T1000 (cell line): ENCODE results near the gene C6orf136.

ENCODE experiments used
- DNase-seq: peaks from one replicate; lab custom pipeline; 2025; ENCODE audit warnings: mixed read lengths; lab: John Stamatoyannopoulos, UW

Gene C6orf136

GRCh38 chr6:30646450-30647241 lies at the start of gene C6orf136:
C6orf136 (plus strand) TSS chr6:30647133; CDS start chr6:30647232, 99 bp downstream.
- DNase-seq = peak; percentile 87

DNA sequence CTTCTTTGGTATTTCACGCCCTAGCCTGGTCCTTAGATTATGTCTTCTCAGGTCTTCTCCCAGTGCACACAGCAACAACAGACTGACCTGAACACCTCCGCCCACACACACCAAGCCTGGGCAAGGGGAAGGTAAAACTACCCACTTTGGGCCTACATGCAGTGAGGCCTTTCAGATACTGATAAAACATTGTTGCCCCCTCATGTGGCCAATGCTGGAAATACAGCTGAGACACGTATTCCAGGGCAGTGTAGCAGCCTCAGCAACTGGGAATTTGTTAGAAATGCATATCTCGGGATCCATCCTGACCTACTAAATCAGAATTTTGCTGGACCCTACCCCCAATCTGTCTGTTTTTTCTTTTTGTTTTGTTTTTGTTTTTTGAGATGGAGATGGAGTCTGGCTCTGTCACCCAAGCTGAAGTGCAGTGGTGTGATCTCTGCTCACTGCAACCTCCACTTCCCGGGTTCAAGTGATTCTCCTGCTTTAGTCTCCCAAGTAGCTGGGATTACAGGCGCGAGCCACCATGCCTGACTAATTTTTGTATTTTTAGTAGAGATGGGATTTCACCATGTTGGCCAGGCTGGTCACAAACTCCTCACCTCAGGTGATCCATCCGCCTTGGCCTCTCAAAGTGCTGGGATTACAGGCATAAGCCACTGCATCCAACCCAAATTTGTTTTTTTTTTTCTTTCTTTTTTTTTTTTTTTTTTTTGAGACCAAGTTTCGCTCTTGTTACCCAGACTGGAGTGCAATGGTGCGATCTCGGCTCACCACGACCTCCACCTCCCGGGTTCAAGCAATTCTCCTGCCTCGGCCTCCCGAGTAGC lies 49.4 kb upstream of the C6orf136 start:
- DNase-seq = peak; percentile 65

DNA sequence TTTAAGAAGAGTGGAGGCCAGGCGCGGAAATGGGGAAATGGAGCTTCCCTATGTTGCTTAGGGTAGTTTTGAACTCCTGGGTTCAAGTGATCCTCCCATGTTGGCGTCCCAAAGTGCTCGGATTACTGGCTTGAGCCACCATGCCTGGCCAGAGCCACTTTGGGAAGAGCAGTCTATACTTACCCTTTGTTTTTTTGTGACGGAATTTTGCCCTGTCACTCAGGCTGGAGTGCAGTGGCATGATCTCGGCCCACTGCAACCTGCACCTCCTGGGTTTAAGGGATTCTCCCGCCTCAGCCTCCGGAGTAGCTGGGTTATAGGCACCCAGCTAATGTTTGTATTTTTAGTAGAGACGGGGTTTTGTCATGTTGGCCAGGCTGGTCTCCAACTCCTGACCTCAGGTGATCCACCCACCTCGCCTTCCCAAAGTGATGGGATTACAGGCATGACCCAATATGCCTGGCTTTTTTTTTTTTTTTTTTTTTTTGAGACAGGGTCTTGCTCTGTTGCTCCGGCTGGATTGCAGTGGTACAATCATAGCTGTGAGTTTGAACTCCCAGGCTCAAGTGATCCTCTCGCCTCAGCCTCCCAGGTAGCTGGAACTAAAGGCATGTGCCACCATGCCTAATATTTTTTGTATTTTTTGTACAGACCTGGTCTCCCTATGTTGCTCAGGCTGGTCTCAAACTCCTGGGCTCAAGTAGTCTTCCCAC lies 47.9 kb upstream of the C6orf136 start:
- DNase-seq = no peak

DNA sequence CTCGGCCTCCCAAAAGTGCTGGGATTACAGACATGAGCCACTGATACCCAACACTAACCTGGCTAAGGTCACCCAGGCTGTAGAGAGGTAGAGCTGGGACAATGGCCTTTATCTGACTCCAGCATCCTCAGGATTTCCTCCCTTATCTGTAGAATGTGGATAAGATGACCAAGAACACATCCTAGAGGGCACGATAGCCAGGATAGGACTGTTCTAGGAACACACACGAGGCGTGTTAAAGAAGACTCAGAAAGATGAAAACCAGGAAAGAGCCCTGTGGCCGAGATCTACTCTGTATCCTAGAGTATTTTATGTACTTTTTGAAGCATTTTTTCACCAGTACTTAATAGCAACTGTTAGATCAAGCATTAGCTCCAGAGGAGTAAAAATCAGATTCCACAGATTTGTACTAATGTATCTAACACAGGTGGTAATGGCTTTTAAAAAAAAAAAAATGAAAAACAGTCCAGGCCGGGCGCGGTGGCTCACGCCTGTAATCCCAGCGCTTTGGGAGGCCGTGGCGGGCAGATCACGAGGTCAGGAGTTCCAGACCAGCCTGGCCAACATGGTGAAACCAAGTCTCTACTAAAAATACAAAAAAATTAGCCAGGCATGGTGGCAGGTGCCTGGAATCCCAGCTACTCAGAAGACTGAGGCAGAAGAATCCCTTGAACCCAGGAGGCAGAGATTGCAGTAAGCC lies 47.2 kb upstream of the C6orf136 start:
- no peak for DNase-seq

GRCh38 chr6:30600451-30600961 lies 46.4 kb upstream of the C6orf136 start:
- no peak for DNase-seq

- DNase-seq = no peak
These were observed 45.5 kb upstream of the C6orf136 start for GRCh38 chr6:30601436-30601814.

DNA sequence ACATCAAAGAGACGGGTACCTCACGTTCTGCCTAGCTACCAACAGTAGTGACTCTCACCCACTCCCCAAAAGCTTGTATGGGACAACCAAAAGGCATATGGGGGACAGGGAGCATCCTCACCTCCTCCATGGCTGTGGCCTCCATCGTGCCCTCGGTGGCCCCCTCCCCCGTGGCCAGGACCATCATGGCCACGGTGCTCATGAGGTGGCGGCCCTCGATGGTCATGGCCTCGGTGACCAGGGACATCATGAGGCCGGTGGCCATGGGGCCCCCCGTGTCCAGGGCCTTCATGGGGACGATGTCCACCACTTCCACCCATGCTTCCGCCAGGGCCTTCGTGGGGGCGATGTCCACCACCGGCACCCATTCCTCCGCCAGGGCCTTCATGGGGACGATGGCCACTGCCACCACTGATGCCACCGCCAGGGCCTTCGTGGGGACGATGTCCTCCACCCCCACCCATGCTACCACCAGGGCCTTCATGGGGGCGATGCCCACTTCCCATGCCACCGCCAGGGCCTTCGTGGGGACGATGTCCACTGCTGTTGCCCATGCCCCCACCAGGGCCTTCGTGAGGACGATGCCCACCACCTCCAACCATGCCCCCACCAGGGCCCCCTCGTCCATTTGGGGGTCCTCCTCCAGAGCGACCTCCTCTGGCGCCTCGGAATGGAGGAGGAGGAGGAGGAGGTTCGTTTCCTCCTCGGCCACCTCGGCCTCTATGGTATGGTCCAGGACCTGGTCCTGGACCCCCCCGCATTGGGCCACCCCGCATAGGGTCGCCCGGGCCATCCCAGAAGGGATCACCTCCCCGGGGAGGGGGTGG lies 44.9 kb upstream of the C6orf136 start:
- DNase-seq = no peak

DNA sequence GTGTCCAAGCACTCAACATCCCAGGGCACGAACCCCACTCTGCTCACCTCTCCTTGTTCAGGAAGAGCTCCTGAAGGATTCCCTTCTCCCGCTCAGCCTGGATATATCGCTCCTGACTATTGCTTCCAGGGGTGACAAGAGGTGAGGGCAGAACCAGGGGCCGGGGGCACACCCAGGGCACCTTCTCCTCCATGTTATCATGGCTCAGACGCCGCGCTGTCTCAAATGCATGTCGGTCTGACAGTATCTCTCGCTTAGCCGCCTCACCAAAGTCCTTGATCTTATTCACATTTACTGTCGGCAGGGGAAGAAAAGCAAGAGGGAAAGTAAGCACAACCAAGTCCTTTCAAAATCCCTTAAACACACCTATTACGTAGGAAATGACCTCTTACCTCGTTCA lies 43.0 kb upstream of the C6orf136 start:
- no peak for DNase-seq

GRCh38 chr6:30610065-30610464 lies 36.9 kb upstream of the C6orf136 start:
- no peak for DNase-seq

- DNase-seq = no peak
These were observed 35.6 kb upstream of the C6orf136 start for GRCh38 chr6:30611150-30611855.

GRCh38 chr6:30611856-30612194 lies 35.1 kb upstream of the C6orf136 start:
- no peak for DNase-seq

DNA sequence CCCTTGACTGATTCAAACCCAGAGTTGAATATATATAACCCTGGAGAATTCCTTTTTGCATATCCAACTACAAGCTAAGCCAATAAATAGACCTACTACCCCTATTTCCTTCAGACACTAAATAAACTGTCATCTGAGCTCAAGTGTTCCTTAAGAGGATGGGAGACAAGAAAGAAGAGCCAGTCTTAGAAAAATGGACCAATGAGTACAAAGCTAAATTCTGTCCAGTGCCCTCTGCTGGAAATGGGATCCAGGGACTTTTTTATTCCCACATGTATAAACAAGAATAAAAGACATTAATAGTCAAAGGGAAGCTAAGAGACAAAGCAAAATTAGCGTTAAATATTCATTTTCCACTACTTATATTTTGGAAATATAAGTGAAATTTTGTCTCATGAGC lies 34.7 kb upstream of the C6orf136 start:
- DNase-seq = no peak

GRCh38 chr6:30612687-30613248 lies 34.2 kb upstream of the C6orf136 start:
- no peak for DNase-seq

DNA sequence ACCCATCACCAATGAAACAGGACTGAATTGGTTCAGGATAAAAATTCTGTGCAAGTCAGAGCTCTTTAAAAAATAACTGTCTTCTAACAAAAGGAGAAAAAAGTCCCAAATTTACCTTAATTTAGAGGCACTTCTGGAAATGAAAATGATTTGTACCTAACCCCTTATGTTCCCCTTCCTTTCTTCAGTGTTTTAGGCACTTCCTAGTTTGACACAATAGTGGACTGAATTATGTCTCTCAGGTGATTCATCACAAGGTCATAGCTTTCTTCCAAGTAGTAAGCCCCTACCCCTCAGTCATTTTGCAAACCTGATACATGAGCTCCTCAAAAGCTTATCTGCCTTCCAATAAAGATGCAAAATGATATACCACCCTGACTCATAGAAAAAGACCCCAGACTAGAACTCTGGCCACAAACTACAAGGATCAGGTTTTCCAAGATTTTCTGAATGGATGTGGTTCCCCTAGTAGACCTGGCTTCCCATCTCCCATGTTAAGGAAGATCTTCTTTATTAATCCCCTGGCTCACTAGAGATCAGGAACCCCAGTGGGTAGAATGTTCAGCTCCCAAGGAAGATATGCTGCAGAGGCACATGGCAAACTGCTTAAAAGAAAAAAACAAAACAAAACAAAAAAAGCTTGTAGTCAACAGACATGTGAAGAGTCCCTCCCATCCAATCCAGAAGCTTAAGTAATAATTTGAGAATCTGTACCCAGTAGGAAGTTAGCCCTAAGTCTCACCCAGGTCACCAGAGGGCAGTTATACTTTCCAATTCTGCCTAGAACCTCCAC lies 33.5 kb upstream of the C6orf136 start:
- no peak for DNase-seq

- DNase-seq = no peak
These were observed 32.7 kb upstream of the C6orf136 start for GRCh38 chr6:30614044-30614842.

- DNase-seq = peak; percentile 69
These were observed 32.1 kb upstream of the C6orf136 start for GRCh38 chr6:30614843-30615218.

DNA sequence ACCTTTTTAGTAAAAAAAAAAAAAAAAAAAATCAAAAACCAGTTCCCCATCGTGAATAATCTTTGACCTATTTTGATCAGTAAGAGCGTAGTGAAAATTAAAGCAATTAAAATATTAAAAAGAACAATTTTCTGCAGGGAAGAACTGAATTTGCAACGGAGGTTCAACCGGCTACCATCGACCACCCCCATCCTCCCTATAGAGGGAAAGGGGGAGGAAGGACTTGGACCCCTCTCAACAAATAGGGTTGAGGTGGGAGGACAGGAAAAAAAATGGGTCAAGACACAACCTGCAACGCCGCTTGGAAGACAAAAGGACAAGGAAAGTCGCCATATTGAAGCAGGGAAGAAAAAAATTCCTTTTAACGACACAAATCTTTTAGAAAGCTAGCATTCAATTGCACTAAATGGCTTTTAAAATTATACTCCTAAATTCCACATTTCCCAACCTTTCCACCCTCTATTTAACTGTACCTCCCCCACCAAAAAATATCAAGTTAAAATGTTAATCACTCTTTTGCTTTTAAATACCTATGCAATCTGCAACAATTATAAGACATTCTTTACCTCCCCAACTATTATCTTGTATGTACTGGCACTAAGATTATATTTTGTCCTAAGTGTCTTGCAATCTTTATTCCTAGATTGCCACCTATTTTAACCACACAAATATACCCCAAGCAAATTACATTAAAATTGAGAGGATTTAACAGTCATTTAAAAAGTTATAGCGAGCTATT lies 31.5 kb upstream of the C6orf136 start:
- DNase-seq = no peak
